GM20431 (cell line): ENCODE data around the gene KCNQ2.

Source experiments
- in situ Hi-C: fragments of 300-500 bp; cut with MseI, MboI; formaldehyde crosslinking; loops from one replicate; pipeline ENCODE4 v1.15.0; 2020; ENCODE audit warnings: low sequenced_read_pairs; ENCODE audit not compliant: unreplicated experiment

KCNQ2 gene

GRCh38 chr20:63364801-63365585, 107.5 kb downstream of the KCNQ2 start:
- in situ Hi-C loops: no loop called here

- in situ Hi-C loops: no loop called here
Measured at GRCh38 chr20:63363981-63364561, 108.4 kb downstream of the KCNQ2 start.

- in situ Hi-C loops: no loop called here
Measured at GRCh38 chr20:63363013-63363957, 109.2 kb downstream of the KCNQ2 start.

DNA sequence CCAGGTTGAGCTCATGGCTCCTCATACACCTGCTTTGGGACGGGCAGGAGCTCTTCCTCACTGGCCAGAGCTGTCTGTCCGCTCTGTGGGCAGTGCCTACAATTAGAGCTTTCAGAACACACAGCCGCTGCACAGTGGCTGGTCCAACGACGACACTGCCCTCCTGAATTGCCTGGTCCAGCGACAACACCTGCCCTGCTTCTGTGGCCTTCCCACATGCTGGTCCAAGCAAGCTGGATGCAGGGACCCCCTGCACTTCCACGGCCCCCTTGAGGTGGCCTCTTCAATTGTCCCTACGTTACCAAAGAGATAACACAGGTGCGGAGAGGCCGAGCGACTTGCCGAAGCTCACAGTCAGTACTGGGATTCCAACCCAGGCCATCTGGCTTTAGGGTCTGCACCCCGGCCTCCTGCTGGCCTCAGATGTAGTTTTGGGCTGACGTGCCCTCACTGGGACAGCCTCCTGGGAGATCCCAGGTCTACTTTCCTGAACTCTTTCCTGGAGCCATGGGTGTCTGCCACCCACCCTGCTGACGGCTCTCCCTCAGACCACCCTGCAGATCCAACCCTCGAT, 109.9 kb downstream of the KCNQ2 start:
- in situ Hi-C loops: no loop called here

DNA sequence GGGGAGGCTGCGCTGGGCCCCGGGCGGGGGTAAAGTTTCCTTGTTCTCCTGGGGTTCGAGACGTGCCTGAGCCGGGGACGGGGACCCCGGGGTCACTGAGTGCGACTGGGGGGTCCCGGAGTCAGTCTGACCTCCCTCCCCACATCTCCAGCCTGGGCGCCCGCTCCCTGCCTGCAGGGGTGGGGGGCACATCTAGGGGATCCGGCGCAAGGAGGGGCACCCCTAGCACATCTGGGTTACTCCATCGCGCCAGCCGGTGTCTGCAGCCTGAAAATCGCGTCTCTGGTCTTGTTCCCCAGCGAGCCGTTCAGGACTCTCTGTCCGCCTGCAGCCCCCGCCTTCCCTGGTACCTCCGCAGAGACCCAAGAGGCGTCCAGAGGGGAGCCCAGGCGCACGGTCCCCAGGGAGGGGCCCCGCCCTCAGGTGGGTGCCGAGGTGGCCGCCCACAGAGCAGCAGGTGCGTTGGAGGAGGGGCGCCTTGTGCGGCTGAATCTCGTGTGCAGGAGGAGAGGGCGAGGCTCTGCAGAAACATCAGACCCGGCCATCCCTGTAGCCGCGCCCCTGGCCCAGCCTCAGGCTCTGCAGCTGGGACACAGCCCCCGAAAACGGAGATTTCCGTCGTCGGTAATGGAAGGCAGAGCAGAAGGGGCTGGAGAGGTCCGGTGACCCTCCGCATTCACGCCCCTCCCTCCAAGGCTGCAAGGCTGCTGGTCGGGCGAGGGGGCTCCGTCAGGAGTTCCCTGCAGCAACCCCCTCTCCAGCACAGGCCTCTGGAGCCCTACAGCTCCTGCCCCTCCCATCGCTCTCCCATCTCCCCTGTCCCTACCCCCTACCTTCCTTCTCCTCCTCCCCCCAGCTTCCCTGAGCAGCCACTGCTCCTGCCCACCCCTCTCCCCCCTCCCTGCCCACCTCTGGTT, 110.7 kb downstream of the KCNQ2 start:
- in situ Hi-C loops: no loop called here

DNA sequence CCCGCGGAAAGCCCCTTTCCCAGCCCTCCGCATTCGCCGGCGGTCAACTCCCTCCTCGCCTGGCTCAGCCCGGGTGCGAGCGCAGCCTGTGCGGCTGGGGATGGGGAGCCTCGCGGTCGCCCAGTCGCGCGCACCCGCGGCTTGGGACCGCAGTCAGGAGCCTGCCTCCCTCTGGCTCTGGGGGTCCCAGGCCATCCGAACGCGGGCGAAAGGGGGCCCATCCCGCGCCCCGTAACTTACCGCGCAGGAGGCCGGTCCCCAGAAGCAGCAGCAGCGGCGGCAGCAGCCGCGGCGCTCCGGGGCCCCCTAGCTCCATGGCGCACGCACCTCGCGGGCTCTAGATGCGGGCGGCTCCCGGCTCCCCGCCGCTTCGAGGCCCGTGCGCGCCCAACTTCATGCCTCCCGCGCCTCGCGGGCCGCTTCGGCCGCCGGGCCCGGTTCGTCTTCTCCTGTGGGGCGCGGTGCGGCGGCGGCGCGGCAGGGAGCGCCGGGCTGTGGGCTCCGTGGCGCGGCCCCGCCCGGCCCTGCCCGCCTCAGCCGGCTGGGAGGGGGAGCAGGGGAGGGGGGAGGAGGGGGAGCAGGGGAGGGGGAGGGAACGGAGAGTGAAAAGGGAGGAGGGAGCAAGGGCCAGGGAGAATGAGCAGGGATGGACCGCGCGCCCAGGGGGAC, 111.5 kb downstream of the KCNQ2 start, which contains the start of gene CHRNA4:
Gene CHRNA4 (minus strand): TSS at position 500 of the 669 bp plus-strand sequence. CDS start 184 bp downstream, at position 316.
- in situ Hi-C loops: no loop called here

DNA sequence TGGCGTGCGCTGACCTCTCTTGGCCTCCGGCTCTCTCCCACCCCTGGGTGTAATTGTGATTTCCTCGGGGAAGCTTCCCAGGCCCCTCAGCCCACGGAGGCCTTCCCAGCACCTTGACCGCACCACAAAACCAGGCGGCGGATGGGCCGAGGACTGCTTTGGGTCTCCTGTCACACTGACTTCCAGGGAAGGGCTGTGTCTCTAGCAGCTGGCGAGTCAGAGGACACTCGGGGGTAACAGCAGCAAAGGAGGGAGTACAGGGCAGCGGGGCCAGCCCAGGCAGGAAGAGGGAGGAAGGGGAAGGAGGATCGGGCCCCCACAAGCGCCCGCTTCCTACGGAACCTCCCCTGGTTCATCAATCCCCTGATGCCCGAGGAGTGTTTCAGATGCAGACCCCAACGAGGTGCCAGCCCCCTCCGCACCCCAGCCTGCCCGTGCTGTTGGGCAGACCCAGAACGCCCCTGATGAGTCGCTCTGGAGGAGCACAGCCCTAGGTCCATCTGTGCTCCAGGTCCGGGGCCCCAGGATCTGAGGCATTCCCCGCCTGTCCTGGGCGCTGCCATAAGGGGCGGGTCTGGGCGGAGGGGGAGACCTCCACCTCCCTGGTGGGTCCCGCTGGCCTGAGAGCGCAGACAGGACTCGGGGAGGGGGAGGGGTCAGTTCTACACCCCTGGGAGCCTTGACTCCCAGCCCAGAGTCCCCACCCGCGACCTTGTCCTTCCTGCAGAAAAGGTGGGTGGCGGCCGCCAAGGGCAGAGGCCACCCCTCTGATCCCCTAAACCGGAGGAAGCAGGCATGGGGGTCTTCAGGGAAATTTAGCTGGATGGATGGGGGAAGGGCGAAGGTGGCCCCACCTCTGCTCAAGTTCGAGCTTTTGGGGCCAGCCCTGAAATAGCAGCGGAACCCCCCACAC, 112.3 kb downstream of the KCNQ2 start:
- in situ Hi-C loops: no loop called here

DNA sequence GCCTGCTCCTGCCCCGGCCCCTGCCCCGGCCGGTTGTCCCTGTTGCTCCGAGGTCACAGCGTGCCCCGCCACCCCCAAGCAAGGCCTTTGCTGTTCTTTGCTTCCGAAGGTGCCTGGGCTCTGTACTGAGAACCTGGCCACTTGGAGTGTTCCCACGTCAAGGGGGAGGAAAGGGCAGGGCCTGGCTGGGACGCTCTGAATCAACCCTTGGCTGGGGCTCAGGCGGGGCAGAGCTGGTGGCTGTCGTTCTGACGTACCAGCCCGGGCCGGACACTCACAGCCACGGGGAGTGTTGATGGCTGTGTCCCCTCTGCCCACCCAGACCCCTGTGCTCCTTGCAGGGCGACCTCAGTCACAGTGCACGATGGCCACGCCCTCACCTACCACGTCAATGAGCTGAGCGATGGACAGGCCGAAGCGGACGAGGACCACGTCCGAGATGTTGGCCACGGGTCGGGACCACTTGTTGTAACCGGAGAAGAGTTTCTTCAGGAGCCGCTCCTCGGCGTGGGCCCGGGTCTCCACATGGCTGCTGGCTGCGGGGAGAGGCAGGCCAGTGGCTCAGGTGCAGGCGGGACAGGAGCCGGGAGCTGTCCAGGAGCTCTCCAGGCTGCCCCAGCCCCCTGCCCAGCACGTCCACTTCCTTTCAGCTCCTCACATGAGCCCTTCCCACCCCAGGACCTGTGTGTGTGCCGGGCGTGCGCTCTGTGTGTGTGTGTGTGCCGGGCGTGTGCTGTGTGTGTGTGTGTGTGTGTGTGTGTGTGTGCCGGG, 113.1 kb downstream of the KCNQ2 start:
- in situ Hi-C loops: no loop called here

GRCh38 chr20:63357921-63358905, 114.2 kb downstream of the KCNQ2 start:
- in situ Hi-C loops: no loop called here

- in situ Hi-C loops: no loop called here
Measured at GRCh38 chr20:63356931-63357879, 115.2 kb downstream of the KCNQ2 start.

- in situ Hi-C loops: no loop called here
Measured at GRCh38 chr20:63356511-63356910, 115.9 kb downstream of the KCNQ2 start.

DNA sequence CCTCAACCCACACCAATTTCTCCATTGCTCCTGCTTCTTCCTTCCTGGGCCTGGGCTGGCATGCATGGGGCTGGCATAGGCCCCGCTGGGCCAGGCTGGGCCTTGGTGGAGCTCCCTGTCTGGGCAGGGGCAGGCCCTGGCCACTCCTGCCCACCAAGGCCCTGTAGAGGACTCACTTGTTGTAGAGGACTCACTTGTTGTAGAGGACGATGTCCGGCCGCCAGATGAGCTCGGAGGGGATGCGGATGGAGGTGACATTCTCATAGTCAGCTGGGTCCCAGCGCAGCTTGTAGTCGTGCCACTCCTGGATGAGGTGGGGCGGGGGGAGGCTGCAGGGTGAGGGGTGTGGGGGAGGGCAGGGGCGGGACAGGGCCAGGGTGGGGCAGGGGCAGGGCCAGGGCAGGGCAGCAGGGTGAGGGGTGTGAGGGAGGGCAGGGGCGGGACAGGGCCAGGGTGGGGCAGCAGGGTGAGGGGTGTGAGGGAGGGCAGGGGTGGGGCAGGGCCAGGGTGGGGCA, 116.6 kb downstream of the KCNQ2 start:
- in situ Hi-C loops: no loop called here

GRCh38 chr20:63354636-63355350, 117.7 kb downstream of the KCNQ2 start:
- in situ Hi-C loops: no loop called here

- in situ Hi-C loops: no loop called here
Measured at GRCh38 chr20:63352811-63353221, 119.6 kb downstream of the KCNQ2 start.
